Measurements from ENCODE around the gene APAF1.

DNA sequence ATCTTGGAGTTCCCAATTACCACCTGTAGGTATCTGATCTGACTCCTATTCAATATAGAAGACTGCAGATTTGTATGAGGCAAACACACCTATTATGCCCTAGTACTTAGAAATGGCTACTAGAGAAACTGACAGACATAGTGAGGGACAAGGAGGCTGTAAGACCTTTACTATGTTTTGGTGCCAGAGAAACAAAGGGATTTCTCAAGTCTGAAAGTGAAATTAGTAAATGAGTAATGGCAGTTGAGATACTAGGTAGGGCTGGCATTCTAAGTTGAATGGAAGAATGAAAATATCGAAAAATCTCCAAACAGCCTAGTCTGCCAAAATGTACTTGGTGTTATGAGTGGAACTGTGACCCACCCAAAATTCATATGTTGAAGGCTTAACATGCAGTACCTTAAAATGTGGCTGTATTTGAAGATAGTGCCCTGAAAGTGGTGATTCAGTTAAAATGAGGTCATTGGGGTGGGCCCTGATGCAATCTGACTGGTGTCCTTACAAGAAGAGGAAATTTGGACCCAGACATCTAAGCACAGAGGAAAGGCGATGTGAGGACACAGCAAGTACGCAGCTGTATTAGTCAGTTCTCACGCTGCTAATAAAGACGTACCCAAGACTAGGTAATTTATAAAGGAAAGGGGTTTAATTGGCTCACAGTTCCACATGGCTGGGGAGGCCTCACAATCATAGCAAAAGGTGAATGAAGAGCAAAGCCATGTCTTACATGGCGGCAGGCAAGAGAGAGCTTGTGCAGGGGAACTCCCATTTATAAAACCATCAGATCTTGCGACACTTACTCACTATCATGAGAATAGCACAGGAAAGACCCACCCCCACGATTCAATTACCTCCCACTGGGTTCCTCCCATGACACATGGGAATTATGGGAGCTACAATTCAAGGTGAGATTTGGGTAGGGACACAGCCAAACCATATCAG lies 127.0 kb downstream of the APAF1 start:
- no peak for TF ChIP-seq EZH2 (IDR thresholded peaks at IDR 0.05)
- no peak for TF ChIP-seq POLR2AphosphoS5 (IDR thresholded peaks at IDR 0.05; ENCODE audit: borderline replicate concordance, low read depth, low read length)

All from SK-N-MC (cell line).